HEK293 (cell line): ENCODE measurements around the gene RFTN1.

Source experiments
- FEZF1 ChIP-seq: fragments of 450-650 bp; formaldehyde crosslinking; IDR thresholded peaks from 2 replicates; pipeline ENCODE4 v1.5.1; 2016; ENCODE audit warnings: missing biosample characterization, missing genetic modification characterization
- MYNN ChIP-seq: fragments of 450-650 bp; formaldehyde crosslinking; IDR thresholded peaks from 2 replicates; pipeline ENCODE4 v1.5.1; 2016; ENCODE audit warnings: missing biosample characterization, missing genetic modification characterization, borderline replicate concordance
- RBAK ChIP-seq: fragments of 450-650 bp; formaldehyde crosslinking; IDR thresholded peaks from 2 replicates; pipeline ENCODE4 v1.5.1; 2016; ENCODE audit warnings: missing biosample characterization, missing genetic modification characterization
- ZBTB8A ChIP-seq: fragments of 450-650 bp; formaldehyde crosslinking; IDR thresholded peaks from 2 replicates; pipeline ENCODE4 v1.5.1; 2016; ENCODE audit warnings: missing biosample characterization, missing genetic modification characterization
- ZNF121 ChIP-seq: fragments of 450-650 bp; formaldehyde crosslinking; IDR thresholded peaks from 2 replicates; pipeline ENCODE4 v1.5.1; 2016; ENCODE audit warnings: missing biosample characterization, missing genetic modification characterization
- ZNF175 ChIP-seq: fragments of 450-650 bp; formaldehyde crosslinking; IDR thresholded peaks from 2 replicates; pipeline ENCODE4 v1.5.1; 2016; ENCODE audit warnings: missing biosample characterization, missing genetic modification characterization
- ZNF19 ChIP-seq: fragments of 450-650 bp; formaldehyde crosslinking; IDR thresholded peaks from 2 replicates; pipeline ENCODE4; 2016; ENCODE audit warnings: missing biosample characterization, missing genetic modification characterization, low read depth
- ZNF223 ChIP-seq: fragments of 450-650 bp; formaldehyde crosslinking; IDR thresholded peaks from 2 replicates; pipeline ENCODE4 v1.5.1; 2016; ENCODE audit warnings: missing biosample characterization, missing genetic modification characterization
- ZNF302 ChIP-seq: fragments of 450-650 bp; formaldehyde crosslinking; IDR thresholded peaks from 2 replicates; pipeline ENCODE4 v1.5.1; 2016; ENCODE audit warnings: missing biosample characterization, missing genetic modification characterization, low read depth
- ZNF404 ChIP-seq: fragments of 450-650 bp; formaldehyde crosslinking; IDR thresholded peaks from 2 replicates; pipeline ENCODE4 v1.5.1; 2017; ENCODE audit warnings: missing biosample characterization, missing genetic modification characterization
- ZNF529 ChIP-seq: fragments of 450-650 bp; formaldehyde crosslinking; IDR thresholded peaks from 2 replicates; pipeline ENCODE4 v1.5.1; 2017; ENCODE audit warnings: missing genetic modification characterization, missing biosample characterization; ENCODE audit not compliant: insufficient replicate concordance
- ZNF623 ChIP-seq: fragments of 450-650 bp; formaldehyde crosslinking; IDR thresholded peaks from 2 replicates; pipeline ENCODE4 v1.5.1; 2016; ENCODE audit warnings: missing biosample characterization, missing genetic modification characterization
- ZNF777 ChIP-seq: fragments of 450-650 bp; formaldehyde crosslinking; IDR thresholded peaks from 2 replicates; pipeline ENCODE4 v1.5.1; 2017; ENCODE audit warnings: missing biosample characterization, missing genetic modification characterization, borderline replicate concordance
- ZNF837 ChIP-seq: fragments of 450-650 bp; formaldehyde crosslinking; IDR thresholded peaks from 2 replicates; pipeline ENCODE4 v1.5.1; 2016; ENCODE audit warnings: missing biosample characterization, missing genetic modification characterization
- ZSCAN23 ChIP-seq: fragments of 450-650 bp; formaldehyde crosslinking; IDR thresholded peaks from 2 replicates; pipeline ENCODE4 v1.5.1; 2016; ENCODE audit warnings: missing biosample characterization, missing genetic modification characterization
- TF ChIP-seq, protein P1 (sequence below): fragments of 450-650 bp; formaldehyde crosslinking; IDR thresholded peaks from 2 replicates; pipeline ENCODE4 v1.5.1; 2016; ENCODE audit warnings: missing biosample characterization, missing genetic modification characterization
- TF ChIP-seq, protein P2 (sequence below): fragments of 450-650 bp; formaldehyde crosslinking; IDR thresholded peaks from 2 replicates; pipeline ENCODE4 v1.5.1; 2016; ENCODE audit warnings: missing biosample characterization, missing genetic modification characterization
- TF ChIP-seq, protein P3 (sequence below): fragments of 450-650 bp; formaldehyde crosslinking; IDR thresholded peaks from 2 replicates; pipeline ENCODE4 v1.5.1; 2017; ENCODE audit warnings: missing biosample characterization, missing genetic modification characterization
- TF ChIP-seq, protein P4 (sequence below): fragments of 450-650 bp; formaldehyde crosslinking; IDR thresholded peaks from 2 replicates; pipeline ENCODE4 v1.5.1; 2016; ENCODE audit warnings: missing biosample characterization, missing genetic modification characterization

Gene RFTN1

DNA sequence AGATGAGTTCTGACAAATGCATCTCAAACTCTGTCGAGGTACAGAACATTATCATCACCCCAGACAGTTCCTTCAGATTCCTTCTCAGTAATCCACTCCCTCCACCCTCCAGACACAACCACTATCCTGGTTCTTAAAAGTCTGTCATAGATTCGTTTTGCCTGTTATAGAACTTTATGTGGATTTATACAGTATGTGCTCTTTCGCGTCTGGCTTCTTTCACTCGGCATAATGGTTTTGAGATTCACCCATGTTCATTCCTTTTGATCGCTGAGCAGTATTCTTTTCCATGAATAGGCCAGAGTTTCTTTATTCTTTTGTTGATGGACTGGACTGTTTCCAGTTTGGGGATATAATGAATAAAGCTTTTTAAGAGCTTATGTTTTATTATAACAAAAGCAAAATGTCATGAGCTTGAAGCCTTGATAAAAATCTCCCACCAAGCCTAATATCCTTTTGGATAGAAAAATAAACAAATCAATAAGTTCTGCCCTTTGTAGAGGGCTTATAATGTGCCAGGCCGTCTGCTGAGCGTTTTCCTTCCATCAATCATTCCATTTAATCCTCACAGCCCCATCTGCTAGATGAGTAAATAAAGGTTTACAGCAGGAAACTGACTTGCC lies 21.3 kb upstream of the RFTN1 start (continued):
- TF ChIP-seq MYNN (tag by site-specific recombination) (no peak), ZNF777 (tag by site-specific recombination) (no peak), FEZF1 (peak; percentile 26; the same call in 1 of the 2 replicates), ZBTB8A (tag by site-specific recombination) (0 out of 2 replicates have a peak, but pooled peaks have one; percentile 12), ZNF623 (tag by site-specific recombination) (no peak), ZNF404 (tag by site-specific recombination) (no peak), ZSCAN23 (tag by site-specific recombination) (no peak), RBAK (tag by site-specific recombination) (no peak), ZNF175 (tag by site-specific recombination) (no peak), ZNF121 (no peak), ZNF302 (no peak), ZNF19 (tag by site-specific recombination) (no peak), ZNF529 (tag by site-specific recombination) (no peak), ZNF837 (tag by site-specific recombination) (no peak), ZNF223 (tag by site-specific recombination) (no peak)
- TF ChIP-seq, protein P1, sequence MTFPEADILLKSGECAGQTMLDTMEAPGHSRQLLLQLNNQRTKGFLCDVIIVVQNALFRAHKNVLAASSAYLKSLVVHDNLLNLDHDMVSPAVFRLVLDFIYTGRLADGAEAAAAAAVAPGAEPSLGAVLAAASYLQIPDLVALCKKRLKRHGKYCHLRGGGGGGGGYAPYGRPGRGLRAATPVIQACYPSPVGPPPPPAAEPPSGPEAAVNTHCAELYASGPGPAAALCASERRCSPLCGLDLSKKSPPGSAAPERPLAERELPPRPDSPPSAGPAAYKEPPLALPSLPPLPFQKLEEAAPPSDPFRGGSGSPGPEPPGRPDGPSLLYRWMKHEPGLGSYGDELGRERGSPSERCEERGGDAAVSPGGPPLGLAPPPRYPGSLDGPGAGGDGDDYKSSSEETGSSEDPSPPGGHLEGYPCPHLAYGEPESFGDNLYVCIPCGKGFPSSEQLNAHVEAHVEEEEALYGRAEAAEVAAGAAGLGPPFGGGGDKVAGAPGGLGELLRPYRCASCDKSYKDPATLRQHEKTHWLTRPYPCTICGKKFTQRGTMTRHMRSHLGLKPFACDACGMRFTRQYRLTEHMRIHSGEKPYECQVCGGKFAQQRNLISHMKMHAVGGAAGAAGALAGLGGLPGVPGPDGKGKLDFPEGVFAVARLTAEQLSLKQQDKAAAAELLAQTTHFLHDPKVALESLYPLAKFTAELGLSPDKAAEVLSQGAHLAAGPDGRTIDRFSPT (tag by site-specific recombination) = no peak
- TF ChIP-seq, protein P2, sequence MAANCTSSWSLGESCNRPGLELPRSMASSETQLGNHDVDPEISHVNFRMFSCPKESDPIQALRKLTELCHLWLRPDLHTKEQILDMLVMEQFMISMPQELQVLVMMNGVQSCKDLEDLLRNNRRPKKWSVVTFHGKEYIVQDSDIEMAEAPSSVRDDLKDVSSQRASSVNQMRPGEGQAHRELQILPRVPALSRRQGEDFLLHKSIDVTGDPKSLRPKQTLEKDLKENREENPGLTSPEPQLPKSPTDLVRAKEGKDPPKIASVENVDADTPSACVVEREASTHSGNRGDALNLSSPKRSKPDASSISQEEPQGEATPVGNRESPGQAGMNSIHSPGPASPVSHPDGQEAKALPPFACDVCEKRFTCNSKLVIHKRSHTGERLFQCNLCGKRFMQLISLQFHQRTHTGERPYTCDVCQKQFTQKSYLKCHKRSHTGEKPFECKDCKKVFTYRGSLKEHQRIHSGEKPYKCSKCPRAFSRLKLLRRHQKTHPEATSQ (tag by site-specific recombination) = no peak
- TF ChIP-seq, protein P3, sequence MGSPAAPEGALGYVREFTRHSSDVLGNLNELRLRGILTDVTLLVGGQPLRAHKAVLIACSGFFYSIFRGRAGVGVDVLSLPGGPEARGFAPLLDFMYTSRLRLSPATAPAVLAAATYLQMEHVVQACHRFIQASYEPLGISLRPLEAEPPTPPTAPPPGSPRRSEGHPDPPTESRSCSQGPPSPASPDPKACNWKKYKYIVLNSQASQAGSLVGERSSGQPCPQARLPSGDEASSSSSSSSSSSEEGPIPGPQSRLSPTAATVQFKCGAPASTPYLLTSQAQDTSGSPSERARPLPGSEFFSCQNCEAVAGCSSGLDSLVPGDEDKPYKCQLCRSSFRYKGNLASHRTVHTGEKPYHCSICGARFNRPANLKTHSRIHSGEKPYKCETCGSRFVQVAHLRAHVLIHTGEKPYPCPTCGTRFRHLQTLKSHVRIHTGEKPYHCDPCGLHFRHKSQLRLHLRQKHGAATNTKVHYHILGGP (tag by site-specific recombination) = peak; percentile 61
- TF ChIP-seq, protein P4, sequence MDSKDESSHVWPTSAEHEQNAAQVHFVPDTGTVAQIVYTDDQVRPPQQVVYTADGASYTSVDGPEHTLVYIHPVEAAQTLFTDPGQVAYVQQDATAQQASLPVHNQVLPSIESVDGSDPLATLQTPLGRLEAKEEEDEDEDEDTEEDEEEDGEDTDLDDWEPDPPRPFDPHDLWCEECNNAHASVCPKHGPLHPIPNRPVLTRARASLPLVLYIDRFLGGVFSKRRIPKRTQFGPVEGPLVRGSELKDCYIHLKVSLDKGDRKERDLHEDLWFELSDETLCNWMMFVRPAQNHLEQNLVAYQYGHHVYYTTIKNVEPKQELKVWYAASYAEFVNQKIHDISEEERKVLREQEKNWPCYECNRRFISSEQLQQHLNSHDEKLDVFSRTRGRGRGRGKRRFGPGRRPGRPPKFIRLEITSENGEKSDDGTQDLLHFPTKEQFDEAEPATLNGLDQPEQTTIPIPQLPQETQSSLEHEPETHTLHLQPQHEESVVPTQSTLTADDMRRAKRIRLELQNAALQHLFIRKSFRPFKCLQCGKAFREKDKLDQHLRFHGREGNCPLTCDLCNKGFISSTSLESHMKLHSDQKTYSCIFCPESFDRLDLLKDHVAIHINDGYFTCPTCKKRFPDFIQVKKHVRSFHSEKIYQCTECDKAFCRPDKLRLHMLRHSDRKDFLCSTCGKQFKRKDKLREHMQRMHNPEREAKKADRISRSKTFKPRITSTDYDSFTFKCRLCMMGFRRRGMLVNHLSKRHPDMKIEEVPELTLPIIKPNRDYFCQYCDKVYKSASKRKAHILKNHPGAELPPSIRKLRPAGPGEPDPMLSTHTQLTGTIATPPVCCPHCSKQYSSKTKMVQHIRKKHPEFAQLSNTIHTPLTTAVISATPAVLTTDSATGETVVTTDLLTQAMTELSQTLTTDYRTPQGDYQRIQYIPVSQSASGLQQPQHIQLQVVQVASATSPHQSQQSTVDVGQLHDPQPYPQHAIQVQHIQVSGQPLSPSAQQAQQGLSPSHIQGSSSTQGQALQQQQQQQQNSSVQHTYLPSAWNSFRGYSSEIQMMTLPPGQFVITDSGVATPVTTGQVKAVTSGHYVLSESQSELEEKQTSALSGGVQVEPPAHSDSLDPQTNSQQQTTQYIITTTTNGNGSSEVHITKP (tag by site-specific recombination) = no peak
- TF ChIP-seq, all 188 proteins: peak for 21
